NCI-H2227 (cell line): Measurements from ENCODE around the gene FNBP1L.

Source experiments
- DNase-seq: peaks from one replicate; lab custom pipeline; 2025; ENCODE audit not compliant: unreplicated experiment; lab: John Stamatoyannopoulos, UW

Gene FNBP1L

GRCh38 chr1:93569489-93569888 is 121.6 kb downstream of the FNBP1L start:
- DNase-seq: no peak

- DNase-seq: no peak
These were observed 123.8 kb downstream of the FNBP1L start for GRCh38 chr1:93571623-93572310.

GRCh38 chr1:93573940-93574469 is 126.1 kb downstream of the FNBP1L start:
- DNase-seq: no peak

GRCh38 chr1:93574511-93574910 is 126.6 kb downstream of the FNBP1L start:
- DNase-seq: no peak

GRCh38 chr1:93574991-93575390 is 127.1 kb downstream of the FNBP1L start:
- no peak for DNase-seq

- DNase-seq: peak; percentile 69
These were observed 127.8 kb downstream of the FNBP1L start for GRCh38 chr1:93575621-93576284.

GRCh38 chr1:93576346-93576745 is 128.4 kb downstream of the FNBP1L start:
- DNase-seq: peak; percentile 92

GRCh38 chr1:93576746-93577145 is 128.8 kb downstream of the FNBP1L start:
- no peak for DNase-seq

GRCh38 chr1:93577536-93578432 is 129.9 kb downstream of the FNBP1L start:
- DNase-seq: no peak

- DNase-seq: no peak
These were observed 130.5 kb downstream of the FNBP1L start for GRCh38 chr1:93578433-93578830.

GRCh38 chr1:93578911-93579825 is 131.2 kb downstream of the FNBP1L start:
- DNase-seq: no peak

- DNase-seq: no peak
These were observed 132.0 kb downstream of the FNBP1L start for GRCh38 chr1:93579891-93580290.

GRCh38 chr1:93581917-93582850 is 134.3 kb downstream of the FNBP1L start:
- DNase-seq: no peak

- no peak for DNase-seq
These were observed 136.5 kb downstream of the FNBP1L start for GRCh38 chr1:93584261-93585003.

GRCh38 chr1:93585059-93585966 is 137.4 kb downstream of the FNBP1L start:
- no peak for DNase-seq

GRCh38 chr1:93587354-93587753 is 139.4 kb downstream of the FNBP1L start:
- no peak for DNase-seq

GRCh38 chr1:93588206-93588605 is 140.3 kb downstream of the FNBP1L start:
- DNase-seq: no peak

- no peak for DNase-seq
These were observed 141.0 kb downstream of the FNBP1L start for GRCh38 chr1:93588955-93589354.
